Stromal cell of bone marrow (primary cell): ENCODE data around the gene CRACR2B.

ENCODE experiments used
- DNase-seq: peaks from one replicate; pipeline ENCODE4 v3.0.0-alpha.2; 2012; ENCODE audit warnings: low read depth

The CRACR2B gene

DNA sequence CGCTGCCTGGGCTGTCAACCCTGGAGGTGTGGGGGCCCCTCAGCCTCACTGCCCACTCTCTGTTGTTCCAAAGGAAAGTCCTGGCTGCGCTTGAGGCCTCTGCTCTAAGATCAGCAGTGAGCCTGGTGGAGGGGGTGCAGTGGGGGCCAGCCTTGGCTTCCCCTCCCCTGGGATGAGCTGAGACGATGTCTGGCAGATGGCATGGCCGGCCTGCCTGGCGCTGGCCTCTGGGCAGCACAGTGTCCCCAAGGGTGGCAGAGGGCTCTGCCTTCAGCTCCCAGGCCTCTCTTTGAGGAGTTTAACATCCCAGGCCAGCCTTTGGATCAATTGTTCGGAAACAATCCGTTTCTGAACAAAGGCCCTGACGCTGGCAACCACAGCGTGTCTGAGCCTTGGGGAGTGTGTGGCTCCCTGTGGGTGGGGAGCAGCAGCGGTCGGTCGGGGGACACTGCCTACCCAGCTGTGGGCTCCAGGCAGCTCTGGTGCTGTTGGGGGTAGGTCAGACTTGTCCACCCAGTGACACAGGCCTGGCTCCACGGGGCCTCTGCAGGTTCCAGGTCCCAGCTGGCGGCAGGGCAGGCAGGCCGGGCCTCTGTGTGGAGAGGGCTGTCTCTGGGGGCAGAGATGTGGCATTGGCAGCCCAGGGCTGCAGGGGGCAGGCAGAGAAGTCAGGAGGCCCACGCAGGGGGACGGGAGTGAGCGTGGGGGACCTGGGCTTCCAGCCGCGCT is 27.0 kb downstream of the CRACR2B start:
- no peak for DNase-seq

DNA sequence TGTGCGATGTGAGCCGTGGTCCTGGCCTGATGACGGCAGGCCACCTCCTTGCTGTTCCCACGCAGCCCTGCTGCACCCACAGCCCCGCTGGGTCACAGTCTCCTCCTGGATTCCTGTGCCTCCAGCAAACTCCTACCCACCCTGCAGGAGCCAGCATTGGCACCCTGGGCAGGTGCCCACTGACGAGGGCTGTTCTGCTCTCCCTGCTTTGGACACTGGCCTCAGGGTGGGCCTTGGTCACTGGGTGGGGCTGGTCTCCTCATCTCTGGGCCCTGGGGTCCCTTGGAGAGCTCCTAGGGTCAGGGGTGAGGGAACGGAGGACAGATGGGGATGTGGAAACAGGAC is 27.6 kb downstream of the CRACR2B start:
- no peak for DNase-seq

DNA sequence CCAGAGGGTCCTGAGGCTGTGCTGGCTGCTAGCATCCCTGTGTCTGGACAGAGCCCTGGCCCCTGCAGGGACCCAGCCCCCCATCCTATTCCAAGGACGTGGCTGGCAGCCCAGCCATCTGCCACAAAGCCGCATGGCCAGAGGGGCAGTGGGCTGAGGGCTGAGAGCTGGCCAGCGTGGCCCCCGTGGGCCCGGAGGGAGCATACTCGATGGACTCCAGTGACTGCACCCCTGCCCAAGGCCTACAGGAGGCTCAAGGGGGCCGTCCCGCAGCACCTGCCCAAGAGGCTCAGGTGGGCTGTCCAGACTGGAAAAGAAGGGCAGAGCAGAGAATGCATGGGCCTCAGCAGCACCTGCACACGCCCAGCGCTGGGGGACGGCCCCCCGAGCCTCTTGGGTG is 28.1 kb downstream of the CRACR2B start:
- no peak for DNase-seq

DNA sequence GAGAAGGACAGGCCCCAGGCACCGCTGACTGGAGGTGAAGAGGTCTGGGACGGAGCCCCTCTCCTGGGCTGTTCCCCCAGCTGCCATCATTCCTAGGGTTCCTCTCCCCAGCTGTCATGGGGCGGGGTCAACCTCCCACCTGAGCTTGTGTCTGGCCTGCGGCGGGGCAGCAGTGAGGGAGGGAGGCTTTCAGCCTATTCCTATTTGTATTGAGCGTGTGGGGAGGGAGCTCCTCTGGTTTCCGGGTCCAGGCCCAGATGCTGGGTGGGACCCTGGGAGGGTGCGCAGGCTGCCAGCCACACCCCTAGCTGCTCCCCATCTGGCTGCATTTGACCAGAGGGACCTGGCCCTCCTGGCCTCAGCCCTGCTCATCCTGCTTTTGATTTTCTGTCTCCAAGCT is 28.7 kb downstream of the CRACR2B start:
- DNase-seq: no peak

DNA sequence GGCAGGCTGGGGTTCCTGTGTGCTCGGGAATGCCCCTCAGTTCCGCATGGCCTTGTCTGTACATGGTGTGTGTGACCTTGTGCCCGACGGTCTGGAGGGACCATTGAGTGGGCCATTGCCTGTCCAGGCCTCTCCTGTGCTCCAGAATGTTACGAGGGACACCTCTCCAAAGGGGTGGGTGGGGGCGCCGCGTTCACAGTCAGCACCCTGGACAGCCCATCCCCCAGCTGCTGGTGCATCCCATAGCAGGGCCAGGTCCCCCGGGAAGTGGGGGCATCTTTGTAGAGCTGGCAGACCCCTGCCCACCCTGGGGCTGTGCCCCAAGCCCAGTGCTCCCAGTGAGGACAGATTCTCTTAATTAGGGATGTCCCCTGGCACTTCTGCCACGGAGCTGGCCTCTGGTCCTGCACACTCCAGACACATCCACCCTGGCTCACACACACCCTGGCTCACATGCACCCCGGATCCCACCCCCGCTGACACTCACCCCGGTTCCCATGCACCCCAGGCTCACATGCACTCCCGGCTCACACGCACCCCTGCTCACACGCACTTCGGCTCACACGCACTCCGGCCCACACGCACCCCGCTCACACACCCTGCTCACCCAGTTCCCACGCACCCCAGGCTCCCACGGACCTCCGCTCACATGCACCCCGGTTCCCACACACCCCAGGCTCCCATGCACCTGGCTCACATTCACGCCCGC is 30.5 kb downstream of the CRACR2B start:
- DNase-seq: no peak

DNA sequence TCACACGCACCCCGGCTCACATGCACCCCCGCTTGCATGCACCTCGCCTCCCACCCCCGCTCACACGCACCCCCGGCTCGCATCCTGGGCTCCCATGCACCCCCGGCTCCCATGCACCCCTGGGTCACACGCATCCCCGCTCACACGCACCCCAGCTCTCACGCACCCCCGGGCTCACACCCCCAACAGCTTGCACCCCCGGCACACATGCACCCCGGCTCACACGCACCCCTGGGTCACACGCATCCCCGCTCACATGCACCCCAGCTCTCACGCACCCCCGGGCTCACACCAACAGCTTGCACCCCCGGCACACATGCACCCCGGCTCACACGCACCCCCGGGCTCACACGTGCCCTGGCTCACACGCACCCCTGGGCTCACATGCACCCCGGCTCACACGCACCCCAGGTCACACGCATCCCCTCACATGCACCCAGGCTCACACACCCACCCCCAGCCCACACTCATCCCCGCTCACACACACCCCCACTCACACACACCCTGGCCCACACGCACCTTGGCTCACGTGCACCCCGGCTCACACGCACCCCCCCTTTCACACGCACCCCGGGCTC is 31.1 kb downstream of the CRACR2B start:
- no peak for DNase-seq

DNA sequence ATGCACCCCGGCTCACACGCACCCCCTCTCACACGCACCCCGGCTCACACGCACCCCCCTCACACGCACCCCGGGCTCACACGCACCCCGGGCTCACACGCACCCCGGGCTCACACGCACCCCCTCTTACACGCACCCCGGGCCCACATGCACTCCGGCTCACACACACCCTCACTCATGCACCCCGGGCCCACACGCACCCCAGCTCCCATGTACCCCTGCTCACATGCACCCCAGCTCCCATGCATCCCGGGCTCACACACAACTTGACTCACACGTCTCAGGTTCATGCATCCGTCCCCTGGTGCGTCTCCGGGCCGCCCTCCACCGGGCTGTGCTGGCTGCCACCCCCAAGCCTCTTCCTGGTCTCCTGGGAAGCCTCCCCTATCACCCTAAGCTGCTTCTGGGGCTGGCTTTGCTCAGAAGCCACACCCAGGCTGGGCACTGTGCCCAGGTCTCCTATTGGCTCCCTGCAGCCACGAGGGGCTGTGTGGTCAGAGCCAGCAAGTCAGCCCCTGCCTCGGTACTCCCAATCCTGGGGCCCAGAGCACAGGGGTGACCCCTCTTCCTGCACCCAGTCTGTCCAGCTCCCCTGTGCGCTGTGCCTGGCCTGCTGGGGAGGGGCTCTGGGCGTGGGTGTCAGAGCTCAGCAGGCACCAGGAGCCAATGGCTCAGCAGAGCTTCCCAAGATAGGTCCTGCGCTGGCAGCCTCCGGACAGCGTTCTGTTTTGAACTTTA is 31.8 kb downstream of the CRACR2B start:
- DNase-seq: peak; percentile 47

DNA sequence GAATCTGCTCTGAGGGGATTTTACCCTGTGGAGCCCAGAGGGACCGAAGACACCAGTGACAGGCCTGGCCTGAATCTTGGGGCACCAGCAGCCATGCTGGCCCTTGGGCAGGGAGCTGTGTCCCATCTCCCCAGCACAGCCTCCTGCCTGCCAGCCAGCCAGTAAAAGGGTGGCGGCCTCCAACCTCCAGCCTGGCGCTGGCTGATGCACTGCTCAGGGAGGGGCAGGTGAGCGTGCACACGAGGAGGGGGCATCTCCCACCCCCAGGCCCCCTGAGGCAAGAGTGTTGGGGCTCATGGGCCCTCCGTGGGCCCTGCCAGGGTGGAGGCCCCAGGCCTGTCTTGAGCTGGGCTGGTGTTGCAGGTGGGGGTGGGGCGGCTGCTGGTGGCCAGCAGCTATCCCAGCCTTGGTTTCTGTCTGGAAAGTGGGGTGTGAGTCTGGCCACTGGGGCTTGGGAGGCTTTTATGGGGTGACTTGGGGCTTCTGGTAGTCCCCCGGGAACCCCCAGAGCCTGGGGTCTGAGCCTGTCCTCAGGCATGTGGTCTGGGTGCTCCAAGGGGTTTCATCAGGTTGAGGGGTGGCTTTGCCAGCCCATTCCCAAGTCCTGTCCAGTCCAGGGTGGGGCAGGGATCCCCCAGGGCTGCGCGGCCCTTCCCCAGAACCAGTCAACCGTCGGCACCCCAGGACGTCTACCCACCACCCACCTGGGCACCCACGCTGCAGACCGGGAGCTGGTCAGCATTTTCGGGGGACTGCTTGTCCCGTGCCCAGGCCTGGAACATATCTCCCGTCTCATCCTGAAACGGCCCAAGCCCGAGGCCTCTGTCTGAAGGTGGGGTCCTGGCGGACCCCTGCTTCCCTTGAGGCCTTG is 32.8 kb downstream of the CRACR2B start:
- DNase-seq: no peak

DNA sequence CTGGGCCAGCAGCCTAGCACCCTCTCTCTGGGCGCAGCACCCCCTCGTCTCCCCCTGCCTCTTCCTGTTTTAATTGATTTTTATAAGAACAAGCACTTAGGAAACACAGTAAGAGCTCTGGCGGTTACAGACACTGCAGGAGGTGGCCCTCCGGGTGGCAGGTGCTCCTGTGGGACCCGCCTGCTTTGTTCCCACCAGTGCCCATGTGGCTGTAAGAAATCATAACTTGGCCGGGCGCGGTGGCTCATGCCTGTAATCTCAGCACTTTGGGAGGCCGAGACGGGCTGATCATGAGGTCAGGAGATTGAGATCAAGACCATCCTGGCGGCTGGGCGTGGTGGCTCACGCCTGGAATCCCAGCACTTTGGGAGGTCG is 33.4 kb downstream of the CRACR2B start:
- DNase-seq: no peak

DNA sequence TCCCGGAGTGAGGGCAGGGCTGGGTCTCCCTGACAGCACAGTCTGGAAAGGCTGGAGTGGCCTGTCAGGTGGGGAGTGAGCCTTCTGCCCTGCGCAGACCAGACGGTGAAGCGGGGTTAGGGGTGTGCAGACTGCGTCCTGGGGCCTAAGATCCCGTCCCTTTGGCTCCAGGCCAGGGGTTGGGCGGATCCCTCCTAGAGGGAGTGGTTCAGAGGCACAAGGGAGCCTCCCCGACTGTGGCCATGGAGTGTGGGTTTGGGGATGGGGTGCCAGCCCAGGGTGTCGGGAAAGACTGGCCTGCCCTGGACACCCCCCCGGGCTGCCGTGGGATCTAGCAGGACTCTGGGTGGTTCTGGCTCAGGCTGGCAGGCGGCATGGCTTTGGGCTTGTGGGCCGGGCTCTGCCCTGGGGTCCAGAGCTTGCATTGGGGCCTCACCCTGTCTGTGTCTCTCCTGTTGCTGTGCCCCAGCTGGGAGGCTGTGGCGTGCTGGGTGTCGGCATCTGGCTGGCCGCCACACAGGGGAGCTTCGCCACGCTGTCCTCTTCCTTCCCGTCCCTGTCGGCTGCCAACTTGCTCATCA is 34.5 kb downstream of the CRACR2B start:
- no peak for DNase-seq

DNA sequence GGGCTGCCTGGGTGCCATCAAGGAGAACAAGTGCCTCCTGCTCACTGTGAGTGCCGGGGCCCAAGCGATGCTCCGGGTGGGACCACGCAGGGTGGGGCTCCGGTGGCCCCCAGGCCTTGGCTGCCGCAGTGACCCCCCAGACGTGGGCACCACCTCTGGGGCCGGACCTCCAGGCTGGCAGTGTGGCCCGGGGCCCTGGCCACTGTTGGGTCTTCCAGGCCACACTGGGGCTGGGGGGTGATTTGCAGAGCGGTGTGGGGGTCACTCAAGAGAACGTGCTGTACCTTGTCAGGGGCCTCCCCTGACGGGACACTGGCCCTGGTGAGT is 34.9 kb downstream of the CRACR2B start:
- DNase-seq: no peak

DNA sequence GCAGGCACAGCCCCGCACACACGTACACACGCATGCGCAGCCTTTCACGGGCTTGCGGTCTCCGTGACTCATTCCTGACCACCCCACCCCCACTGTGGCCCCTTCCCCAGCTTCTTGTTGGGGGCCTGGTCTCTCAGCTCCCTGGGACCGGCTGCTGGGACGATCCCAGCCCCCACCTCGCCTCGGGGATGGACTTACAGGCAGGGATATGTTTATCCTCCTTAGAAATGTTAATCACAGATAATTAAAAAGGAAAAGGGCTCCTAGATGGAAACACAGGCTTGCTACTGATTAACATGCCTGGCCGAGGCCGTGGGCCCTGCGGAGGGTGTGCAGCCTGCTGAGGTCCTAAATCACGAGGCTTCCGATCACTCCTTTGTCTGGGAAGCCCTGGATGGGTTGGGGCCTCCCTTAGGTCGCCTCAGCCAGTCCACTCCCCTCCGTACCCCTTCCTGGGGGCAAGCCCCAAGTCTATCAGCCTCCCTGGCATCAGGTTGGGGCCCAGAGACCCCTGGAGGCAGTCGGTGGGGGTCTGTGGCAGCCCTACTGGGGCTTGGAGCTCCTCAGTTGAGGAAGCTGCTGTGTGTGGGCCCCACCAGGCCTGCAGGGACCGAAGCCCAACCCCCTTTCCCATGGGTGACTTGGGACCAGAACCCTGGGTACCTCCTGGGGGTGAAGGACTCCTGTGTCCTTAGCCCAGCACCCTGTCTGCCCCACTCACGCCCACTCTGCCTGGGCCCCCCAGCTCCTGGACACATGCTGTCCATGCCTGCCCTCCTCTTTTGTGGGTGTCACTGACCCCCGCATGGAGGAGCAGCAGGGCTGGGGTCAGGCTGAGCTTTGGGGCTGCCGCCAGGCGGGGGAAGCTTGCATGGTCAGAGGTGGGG is 35.5 kb downstream of the CRACR2B start:
- no peak for DNase-seq

DNA sequence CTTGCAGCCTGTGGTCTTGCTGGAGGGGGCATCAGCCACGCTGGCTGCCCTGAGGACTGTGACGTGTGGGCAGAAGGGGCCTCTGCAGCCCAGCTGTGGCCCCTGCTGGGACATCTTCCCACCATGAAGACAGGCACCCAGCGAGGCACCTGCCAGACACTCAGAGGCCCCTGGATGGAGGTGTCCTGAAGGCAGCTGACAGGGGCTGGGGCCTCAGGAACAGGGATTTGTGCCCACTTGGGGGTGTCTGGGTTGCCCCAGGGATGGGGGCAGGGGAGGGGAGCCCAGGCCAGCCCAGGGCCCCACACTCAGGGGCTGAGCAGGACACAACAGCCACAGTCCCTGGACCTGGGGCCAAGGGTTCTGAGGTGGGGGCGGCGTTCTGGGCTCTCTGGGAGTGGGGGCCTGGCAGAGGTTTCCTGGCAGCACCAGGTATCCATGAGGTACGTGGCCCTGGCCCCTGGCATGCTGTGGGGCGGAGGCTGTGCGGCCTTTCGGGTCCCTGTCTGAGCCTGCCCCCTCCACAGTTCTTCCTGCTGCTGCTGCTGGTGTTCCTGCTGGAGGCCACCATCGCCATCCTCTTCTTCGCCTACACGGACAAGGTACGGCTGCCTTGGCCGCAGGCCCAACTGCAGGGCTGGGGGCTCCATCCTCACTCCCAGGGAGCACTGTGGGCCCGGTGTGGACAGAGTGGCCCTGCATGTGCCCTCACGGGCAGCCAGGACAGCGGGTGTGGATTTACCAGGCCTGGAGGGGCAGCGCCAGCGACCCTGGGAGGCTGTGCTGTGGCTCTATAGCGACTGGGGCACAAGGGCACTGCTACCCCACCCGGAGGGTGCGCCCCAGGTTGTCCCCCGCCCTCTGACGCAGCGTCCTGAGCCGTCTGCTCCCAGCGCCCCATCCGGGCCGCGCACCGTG is 36.5 kb downstream of the CRACR2B start:
- no peak for DNase-seq

DNA sequence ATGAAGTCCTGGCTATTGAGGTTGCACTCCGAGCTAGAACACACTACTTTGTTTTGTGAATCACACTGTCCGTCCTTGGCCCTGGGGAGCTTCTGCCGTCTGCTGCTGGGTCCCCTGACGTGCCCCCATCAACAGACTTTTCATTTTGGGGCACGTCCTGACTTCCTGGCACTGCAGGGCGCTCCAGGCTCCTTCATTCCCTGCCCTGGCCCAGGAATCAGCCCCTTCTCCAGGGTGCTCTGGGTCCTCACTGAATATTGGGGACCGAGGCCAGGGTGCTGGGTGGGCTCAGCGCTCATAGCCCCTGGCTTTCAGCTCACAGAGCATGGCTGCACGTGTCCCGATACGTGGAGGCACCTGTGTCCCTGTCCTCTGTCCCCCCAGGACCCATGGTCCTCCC is 37.2 kb downstream of the CRACR2B start:
- DNase-seq: no peak

DNA sequence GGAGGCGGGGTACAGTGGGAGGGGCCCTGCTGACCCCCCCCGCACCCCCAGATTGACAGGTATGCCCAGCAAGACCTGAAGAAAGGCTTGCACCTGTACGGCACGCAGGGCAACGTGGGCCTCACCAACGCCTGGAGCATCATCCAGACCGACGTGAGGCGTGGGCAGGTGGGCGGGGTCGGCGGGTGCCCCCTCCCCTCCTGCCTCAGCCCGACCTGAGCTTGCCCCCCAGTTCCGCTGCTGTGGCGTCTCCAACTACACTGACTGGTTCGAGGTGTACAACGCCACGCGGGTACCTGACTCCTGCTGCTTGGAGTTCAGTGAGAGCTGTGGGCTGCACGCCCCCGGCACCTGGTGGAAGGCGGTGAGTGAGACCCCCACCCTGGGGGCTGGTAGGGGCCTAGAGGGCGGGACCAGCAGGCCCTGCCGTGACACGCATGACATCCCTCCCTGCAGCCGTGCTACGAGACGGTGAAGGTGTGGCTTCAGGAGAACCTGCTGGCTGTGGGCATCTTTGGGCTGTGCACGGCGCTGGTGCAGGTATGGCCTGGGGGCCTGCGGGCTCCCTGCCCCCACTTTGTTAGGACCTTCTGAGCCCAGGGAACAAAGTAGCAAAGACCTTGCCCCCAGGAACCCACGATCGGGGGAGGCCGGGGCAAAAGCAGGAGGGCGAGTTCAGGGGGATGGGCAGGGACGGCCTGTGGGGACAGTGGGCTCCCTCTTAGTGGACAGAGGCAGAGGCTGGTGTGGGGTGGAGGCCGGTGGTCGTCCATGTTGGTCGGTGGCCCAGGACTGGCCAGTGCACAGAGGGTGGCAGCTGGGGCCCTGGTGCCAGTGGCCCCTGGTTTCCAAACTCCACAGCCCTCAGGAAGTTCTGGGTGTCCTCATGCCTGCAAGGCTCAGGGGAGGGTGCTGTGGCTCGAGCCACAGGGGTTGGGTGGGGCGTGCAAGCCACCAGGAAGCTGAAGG is 38.0 kb downstream of the CRACR2B start:
- DNase-seq: no peak

DNA sequence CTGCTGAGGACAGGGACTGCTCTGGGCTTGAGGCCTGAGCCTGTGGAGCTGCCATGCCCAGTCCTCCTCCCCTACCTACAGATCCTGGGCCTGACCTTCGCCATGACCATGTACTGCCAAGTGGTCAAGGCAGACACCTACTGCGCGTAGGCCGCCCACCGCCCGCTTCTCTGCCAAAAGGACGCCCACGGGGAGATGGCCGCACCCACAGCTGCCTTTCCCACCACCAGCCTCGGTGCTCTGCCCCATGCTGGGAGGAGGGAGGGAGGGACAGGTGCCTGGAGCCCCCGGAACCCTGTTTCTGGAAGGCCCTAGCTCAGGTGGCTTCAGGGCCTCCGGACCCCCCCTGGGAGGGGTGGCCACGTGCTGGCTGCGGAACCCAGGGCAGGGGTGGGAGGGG is 38.8 kb downstream of the CRACR2B start:
- DNase-seq: no peak

DNA sequence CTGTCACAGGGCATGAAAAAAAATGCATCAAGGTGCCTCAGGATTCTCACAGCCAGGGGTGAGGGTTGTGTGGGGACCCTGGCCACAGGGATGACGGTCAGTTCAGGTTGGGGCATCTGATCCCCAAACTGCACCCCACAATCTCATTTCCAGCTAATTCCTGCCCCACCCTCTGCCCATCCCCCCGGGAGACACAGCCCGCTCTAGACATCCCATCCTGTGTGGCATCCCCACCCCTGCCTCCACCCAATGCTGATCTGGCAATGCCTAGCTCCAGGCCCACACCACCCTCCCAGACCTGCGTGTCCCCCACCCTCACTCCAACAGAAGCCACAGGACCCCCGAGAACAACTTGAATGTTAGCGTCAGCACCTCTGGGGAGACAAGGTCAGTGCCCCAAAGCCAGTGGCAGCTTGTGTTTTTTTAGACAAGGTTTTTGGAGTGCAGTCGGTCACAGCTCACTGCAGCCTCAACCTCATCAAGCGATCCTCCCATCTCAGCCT is 40.2 kb downstream of the CRACR2B start:
- DNase-seq: no peak

DNA sequence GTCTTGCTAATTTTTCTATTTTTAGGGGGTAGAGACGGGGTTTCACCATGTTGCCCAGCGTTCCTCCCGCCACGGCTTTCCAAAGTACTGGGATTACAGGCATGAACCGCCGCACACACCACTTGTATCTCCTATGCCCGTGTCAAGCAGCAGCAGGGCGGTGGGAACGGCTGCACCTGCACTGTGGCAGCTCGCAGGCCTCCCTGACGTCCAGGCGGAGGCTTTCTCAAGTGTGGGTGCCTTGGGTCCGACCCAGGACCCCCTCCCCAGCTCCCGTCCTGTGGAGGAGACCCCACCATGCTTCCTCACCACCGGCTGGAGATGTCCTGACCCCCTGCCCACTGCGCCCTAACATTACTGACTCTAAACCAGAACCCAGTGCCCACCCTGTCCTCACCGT is 40.7 kb downstream of the CRACR2B start:
- DNase-seq: no peak
